Body of pancreas (tissue), 4 donors: ENCODE measurements around the gene ARHGEF11. TPM values are rescaled to one million over a fixed set of nuclear protein-coding genes. Genes with fewer than 3 reads are reported as not detected.

Source experiments
- ATAC-seq: fragments of 150-250 bp; one replicate; pipeline ENCODE4 v1.9.1; 2016
- DNase-seq, 4 donors: peaks; one replicate each; pipeline ENCODE4 v3.0.0-alpha.2; 2019
- H3K27ac ChIP-seq, 4 donors: fragments of 200-600 bp; sonication (generic); 1 replicate in 3 of 4; 2 replicates in 1 of 4; pipeline versions ENCODE4 v1.5.1 to v1.6.1; 2016 to 2019; ENCODE audit warnings: mild to moderate bottlenecking in 1 of 4, mixed read lengths in 1 of 4, moderate library complexity in 1 of 4
- H3K27me3 ChIP-seq, 2 donors: fragments of 200-600 bp; sonication (generic); one replicate each; pipeline ENCODE4 v1.6.0; 2016; ENCODE audit warnings: mild to moderate bottlenecking in 1 of 2
- H3K36me3 ChIP-seq, 2 donors: fragments of 200-600 bp; sonication (generic); replicated peaks in 1 of 2; 2 replicates each; pipeline ENCODE4 v1.5.1; 2016; ENCODE audit warnings: low read depth in 2 of 2; ENCODE audit not compliant: insufficient read depth in 1 of 2
- H3K4me1 ChIP-seq: fragments of 200-600 bp; sonication (generic); one replicate; pipeline ENCODE4 v1.6.0; 2016
- H3K4me3 ChIP-seq, 2 donors: fragments of 200-600 bp; sonication (generic); 1 replicate in 1 of 2; 2 replicates in 1 of 2; pipeline ENCODE4 v1.5.1; 2016 to 2019
- H3K9me3 ChIP-seq, 3 donors: fragments of 200-600 bp; sonication (generic); 1 replicate in 2 of 3; 2 replicates in 1 of 3; pipeline ENCODE4 v1.5.1; 2016
- POLR2A ChIP-seq, 3 donors: fragments of 450-650 bp; IDR thresholded peaks; one replicate each; pipeline ENCODE4 v1.6.1; 2016; ENCODE audit warnings: antibody characterized with exemption in 3 of 3, mild to moderate bottlenecking in 2 of 3
- WGBS, 2 donors: methylation state at CpG; one replicate each; pipeline ENCODE4 v1.1.5; 2017; 5-methylcytosine and 5-hydroxymethylcytosine counted together
- intact Hi-C: fragments of 100-400 bp; cut with DNase I; formaldehyde crosslinking; loops from one replicate; pipeline ENCODE4 v1.15.1; 2023
- total RNA-seq, 2 donors: library from RNA; depleted of rRNA; stranded (reverse); fragments of >200 nt; gene quantifications; one replicate each; pipeline ENCODE4 v1.1.0, GENCODE V29; 2016
- TF ChIP-seq, protein P1 (sequence below), 7 experiments: fragments of 450-650 bp in 4 of 7; fragments of 200-600 bp in 3 of 7; sonication (generic) in 3 of 7; IDR thresholded peaks; one replicate each; pipeline ENCODE4 v1.5.1; 2016 to 2019; ENCODE audit warnings: antibody characterized with exemption in 7 of 7

Gene ARHGEF11
- total RNA-seq, 2 donors from 2014 or later = 17.9 to 29.7 TPM

DNA sequence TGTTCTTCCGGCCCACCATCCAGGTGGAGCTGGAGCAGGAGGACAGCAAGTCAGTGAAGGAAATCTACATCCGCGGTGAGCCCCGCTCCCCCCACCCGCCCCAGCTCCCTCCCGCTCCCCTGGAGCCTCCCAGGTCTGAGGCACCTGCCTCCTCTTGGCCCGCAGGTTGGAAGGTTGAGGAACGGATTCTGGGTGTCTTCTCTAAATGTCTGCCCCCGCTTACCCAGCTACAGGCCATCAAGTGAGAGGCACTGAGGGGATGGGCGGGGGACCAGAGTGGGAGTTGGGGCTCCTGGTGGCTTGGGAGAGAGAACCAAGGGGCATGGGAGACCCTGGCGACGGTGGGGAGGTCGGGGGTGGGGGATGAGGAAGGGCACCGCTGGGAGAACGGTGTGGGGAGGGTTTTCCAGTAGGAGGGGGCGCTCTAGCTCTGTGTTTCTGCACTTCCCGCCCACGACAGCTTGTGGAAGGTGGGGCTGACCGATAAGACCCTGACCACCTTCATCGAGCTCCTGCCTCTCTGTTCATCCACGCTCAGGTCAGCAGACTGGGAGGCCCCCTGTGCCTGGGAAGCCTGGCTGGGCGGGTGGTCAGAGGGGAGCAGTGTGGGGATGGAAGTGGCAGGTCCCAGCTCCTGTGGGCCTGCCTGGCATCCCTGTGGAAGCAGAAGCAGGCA lies 120.9 kb downstream of the ARHGEF11 start:
- DNase-seq = no peak

GRCh38 chr1:156923670-156924477 lies 121.7 kb downstream of the ARHGEF11 start:
- intact Hi-C loops = no loop called here
- Histone ChIP-seq H3K27me3 (peaks cover 0 to 33% of the 10 kb centered on the region in 2 donors), H3K9me3 (no peaks in the 10 kb centered on the region), H3K4me1 (peaks cover 28% of the 10 kb centered on the region), H3K27ac (no peak overlapping the region), H3K36me3 (no peaks in the 10 kb centered on the region), H3K4me3 (no peak overlapping the region)
- TF ChIP-seq, protein P1, sequence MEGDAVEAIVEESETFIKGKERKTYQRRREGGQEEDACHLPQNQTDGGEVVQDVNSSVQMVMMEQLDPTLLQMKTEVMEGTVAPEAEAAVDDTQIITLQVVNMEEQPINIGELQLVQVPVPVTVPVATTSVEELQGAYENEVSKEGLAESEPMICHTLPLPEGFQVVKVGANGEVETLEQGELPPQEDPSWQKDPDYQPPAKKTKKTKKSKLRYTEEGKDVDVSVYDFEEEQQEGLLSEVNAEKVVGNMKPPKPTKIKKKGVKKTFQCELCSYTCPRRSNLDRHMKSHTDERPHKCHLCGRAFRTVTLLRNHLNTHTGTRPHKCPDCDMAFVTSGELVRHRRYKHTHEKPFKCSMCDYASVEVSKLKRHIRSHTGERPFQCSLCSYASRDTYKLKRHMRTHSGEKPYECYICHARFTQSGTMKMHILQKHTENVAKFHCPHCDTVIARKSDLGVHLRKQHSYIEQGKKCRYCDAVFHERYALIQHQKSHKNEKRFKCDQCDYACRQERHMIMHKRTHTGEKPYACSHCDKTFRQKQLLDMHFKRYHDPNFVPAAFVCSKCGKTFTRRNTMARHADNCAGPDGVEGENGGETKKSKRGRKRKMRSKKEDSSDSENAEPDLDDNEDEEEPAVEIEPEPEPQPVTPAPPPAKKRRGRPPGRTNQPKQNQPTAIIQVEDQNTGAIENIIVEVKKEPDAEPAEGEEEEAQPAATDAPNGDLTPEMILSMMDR (IDR thresholded peaks at IDR 0.05) = no peak
- TF ChIP-seq POLR2A (IDR thresholded peaks at IDR 0.05) = no peak
- ATAC-seq (no peak), DNase-seq (no peak)
- 3 to 5% methylated on average over 36 to 57 of the region's 64 CpGs for WGBS, 2 donors

More for the DNA sequence above, 120.9 kb downstream of the ARHGEF11 start:
- no peak overlapping the region for H3K4me3 ChIP-seq
- no peaks in the 10 kb centered on the region for H3K36me3 ChIP-seq
- 31 to 40% methylated on average over 14 to 21 of the region's 22 CpGs for WGBS, 2 donors
- no peak overlapping the region for H3K27ac ChIP-seq
- peaks cover 0 to 33% of the 10 kb centered on the region in 2 donors for H3K27me3 ChIP-seq
- H3K4me1 ChIP-seq = peaks cover 28% of the 10 kb centered on the region
- no peak for ATAC-seq
- intact Hi-C loops = no loop called here
- H3K9me3 ChIP-seq = no peaks in the 10 kb centered on the region
- TF ChIP-seq, protein P1 (IDR thresholded peaks at IDR 0.05) = no peak
- TF ChIP-seq POLR2A (IDR thresholded peaks at IDR 0.05) = no peak

DNA sequence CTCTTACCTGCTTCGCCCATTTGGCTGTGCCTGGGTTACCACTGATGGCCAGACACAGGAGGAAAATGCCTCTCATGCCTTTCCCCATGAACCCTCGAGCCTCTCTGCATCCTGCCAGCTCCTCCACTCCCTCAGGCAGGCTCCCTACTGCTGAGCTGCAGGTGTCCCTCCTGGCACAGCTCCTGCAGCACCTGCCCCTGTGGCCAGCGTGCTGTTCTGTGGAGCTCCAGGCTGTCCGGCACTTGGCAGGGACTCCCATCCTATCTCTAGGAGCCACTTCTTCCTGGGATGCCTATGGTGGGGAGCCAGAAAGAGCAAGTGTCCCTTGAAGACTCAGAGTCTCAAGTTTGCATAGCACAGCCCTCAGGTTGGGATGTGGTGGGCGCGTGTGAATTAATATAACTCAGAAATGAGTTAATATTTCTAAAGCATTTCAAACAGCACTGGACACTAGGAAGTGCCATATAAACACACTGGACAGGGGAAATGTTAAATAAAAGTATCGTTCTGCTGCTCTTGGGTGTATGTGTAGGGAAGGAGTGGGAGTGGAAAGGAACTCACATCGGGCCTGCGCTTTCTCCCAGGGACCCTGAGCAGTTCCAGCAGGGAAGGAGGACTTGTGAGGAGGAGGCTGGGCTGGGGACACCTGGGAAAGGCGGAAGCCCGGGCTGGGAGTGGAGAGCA lies 122.4 kb downstream of the ARHGEF11 start:
- DNase-seq = no peak
- TF ChIP-seq POLR2A (IDR thresholded peaks at IDR 0.05) = no peak
- TF ChIP-seq, protein P1 (IDR thresholded peaks at IDR 0.05) = no peak
- 14 to 16% methylated on average over 11 of the region's 11 CpGs for WGBS, 2 donors
- no peak overlapping the region for H3K4me3 ChIP-seq
- no peaks in the 10 kb centered on the region for H3K36me3 ChIP-seq
- H3K27ac ChIP-seq = no peak overlapping the region
- no peaks in the 10 kb centered on the region for H3K9me3 ChIP-seq
- no peak for ATAC-seq
- peaks cover 28% of the 10 kb centered on the region for H3K4me1 ChIP-seq
- peaks cover 0 to 33% of the 10 kb centered on the region in 2 donors for H3K27me3 ChIP-seq
- intact Hi-C loops = no loop called here

DNA sequence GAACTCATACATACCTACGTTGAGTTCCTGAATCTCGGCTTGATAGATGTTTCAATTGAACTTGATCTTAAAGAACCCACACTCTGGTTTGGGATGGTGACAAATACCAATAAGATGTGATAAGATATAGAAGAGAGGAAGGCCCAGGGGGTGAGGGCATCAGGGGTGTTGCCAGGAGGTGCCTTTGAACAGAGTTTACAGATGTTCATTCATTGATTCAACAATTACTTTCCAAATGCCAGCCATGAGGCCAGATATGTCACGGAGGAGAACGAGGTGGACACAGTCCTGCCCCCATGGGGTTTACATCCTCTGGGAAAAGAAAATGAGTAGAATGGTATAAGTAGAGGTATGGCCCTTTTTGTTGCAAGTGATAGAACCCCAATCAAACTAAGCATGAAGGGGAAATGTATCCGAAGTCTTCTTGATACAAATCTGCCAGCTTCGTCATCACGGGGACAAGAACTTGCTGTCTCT lies 124.5 kb downstream of the ARHGEF11 start:
- Histone ChIP-seq H3K27me3 (peaks cover 0 to 22% of the 10 kb centered on the region in 2 donors), H3K4me1 (peaks cover 21% of the 10 kb centered on the region), H3K36me3 (no peaks in the 10 kb centered on the region), H3K27ac (no peak overlapping the region), H3K4me3 (no peak overlapping the region), H3K9me3 (no peaks in the 10 kb centered on the region)
- ATAC-seq = no peak
- no peak for DNase-seq
- TF ChIP-seq, protein P1 (IDR thresholded peaks at IDR 0.05) = no peak
- TF ChIP-seq POLR2A (IDR thresholded peaks at IDR 0.05) = no peak
- 63 to 64% methylated on average over 7 of the region's 7 CpGs for WGBS, 2 donors
- intact Hi-C loops = no loop called here
